GM18951 (cell line): ENCODE measurements around the gene TMEM217.

Experiments
- POLR2A ChIP-seq: IDR thresholded peaks from 4 replicates; pipeline ENCODE4 v1.6.1; 2011; ENCODE audit warnings: mild to moderate bottlenecking; ENCODE audit not compliant: insufficient read length, insufficient read depth; ENCODE audit errors: extremely low read depth
- in situ Hi-C: fragments of 300-500 bp; cut with MboI; formaldehyde crosslinking; loops from one replicate; pipeline ENCODE4 v1.12.0; 2022; ENCODE audit warnings: low sequenced_read_pairs, mixed read lengths, inconsistent platforms; ENCODE audit not compliant: unreplicated experiment

TMEM217 gene

GRCh38 chr6:37174196-37174514 lies 83.8 kb downstream of the TMEM217 start:
- in situ Hi-C loops: loop anchor here (5.0 kb wide), 1 partner anchor 122 kb away; no protein-coding TSS in a partner anchor
- no peak for TF ChIP-seq POLR2A

GRCh38 chr6:37173493-37174195 lies 84.3 kb downstream of the TMEM217 start:
- in situ Hi-C loops: loop anchor here (5.0 kb wide), 1 partner anchor 121 kb away; no protein-coding TSS in a partner anchor
- no peak for TF ChIP-seq POLR2A

GRCh38 chr6:37172912-37173492 lies 84.9 kb downstream of the TMEM217 start:
- in situ Hi-C loops: loop anchor here (5.0 kb wide), 1 partner anchor 121 kb away; no protein-coding TSS in a partner anchor
- no peak for TF ChIP-seq POLR2A

- in situ Hi-C loops: loop anchor here (5.0 kb wide), 1 partner anchor 120 kb away; no protein-coding TSS in a partner anchor
- no peak for TF ChIP-seq POLR2A
Observed at GRCh38 chr6:37171970-37172812, 85.8 kb downstream of the TMEM217 start.

GRCh38 chr6:37171201-37171969 lies 86.6 kb downstream of the TMEM217 start:
- in situ Hi-C loops: loop anchor here (5.0 kb wide), 1 partner anchor 119 kb away; no protein-coding TSS in a partner anchor
- peak; percentile 16 for TF ChIP-seq POLR2A

- in situ Hi-C loops: loop anchor here (5.0 kb wide), 1 partner anchor 118 kb away; no protein-coding TSS in a partner anchor
- peak; percentile 1 for TF ChIP-seq POLR2A
Observed at GRCh38 chr6:37170273-37171200, 87.4 kb downstream of the TMEM217 start.

- in situ Hi-C loops: loop anchor here (5.0 kb wide), 1 partner anchor 117 kb away; no protein-coding TSS in a partner anchor
- TF ChIP-seq POLR2A: peak; percentile 80
Observed at GRCh38 chr6:37169496-37170272, 88.3 kb downstream of the TMEM217 start, which contains the start of gene PIM1. TSS of gene PIM1 (plus strand) at chr6:37170152. CDS start at chr6:37170576, 424 bp downstream.

GRCh38 chr6:37168811-37169495 lies 89.0 kb downstream of the TMEM217 start:
- in situ Hi-C loops: no loop called here
- TF ChIP-seq POLR2A: no peak

- in situ Hi-C loops: no loop called here
- TF ChIP-seq POLR2A: no peak
Observed at GRCh38 chr6:37168163-37168758, 89.7 kb downstream of the TMEM217 start.

GRCh38 chr6:37162740-37163139 lies 95.2 kb downstream of the TMEM217 start:
- in situ Hi-C loops: no loop called here
- TF ChIP-seq POLR2A: no peak
